K562 (cell line): ENCODE measurements around the gene LTO1. TPM values are rescaled to one million over a fixed set of nuclear protein-coding genes. Genes with fewer than 3 reads are reported as not detected.

ENCODE experiments used
- ATAC-seq: fragments of 200-7000 bp; cut with Tn5 transposase; 3 replicates; pipeline ENCODE4 v1.9.1; 2020; ENCODE audit warnings: moderate library complexity
- BruUV-seq: library from RNA; stranded (reverse); fragments of 400-500 nt; replicated peaks from 2 replicates; lab custom pipeline; 2021; lab: Mats Ljungman, UMichigan
- CTCF ChIA-PET: fragments of 300-600 bp; formaldehyde crosslinking; extraction: SDS; loops from one replicate; lab custom pipeline; 2021; ENCODE audit warnings: low intra/inter-chr PET ratio; lab: Yijun Ruan, JAX
- POLR2A ChIA-PET: fragments of 300-600, 350-650 bp; sonication (Branson Sonifier 250); formaldehyde crosslinking; extraction: SDS; loops from one replicate; lab custom pipeline; 2021; ENCODE audit warnings: antibody characterized with exemption, inconsistent platforms; lab: Yijun Ruan, JAX
- DNase-seq, 4 experiments: peaks; one replicate each; pipeline versions ENCODE4 v3.0.0 to v3.0.0-alpha.2; 2011 to 2018; ENCODE audit warnings: low spot score in 3 of 4, mixed read lengths in 3 of 4; ENCODE audit errors: extremely low read depth in 1 of 4
- FAIRE-seq: peaks from 2 replicates; lab custom pipeline; 2011; peaks lifted over from hg19 to GRCh38; lab: Jason Lieb, UNC
- H2AFZ ChIP-seq: 2 replicates; pipeline ENCODE4 v1.6.0; 2011; ENCODE audit warnings: low read depth, low read length, control low read depth, inconsistent platforms
- H3K27ac ChIP-seq: fragments of 200-600 bp; 3 replicates; pipeline ENCODE4 v1.8.0; 2011; ENCODE audit warnings: low read depth, mild to moderate bottlenecking, control low read depth, inconsistent platforms, low read length, moderate library complexity, mixed read lengths; ENCODE audit errors: extremely low read depth
- H3K27me3 ChIP-seq, 2 experiments: fragments of 300-600 bp in 1 of 2; 2 replicates in 1 of 2; 3 replicates in 1 of 2; pipeline versions ENCODE4 v1.6.0 to v1.8.0; 2011; ENCODE audit warnings: inconsistent platforms in 2 of 2, low read length in 2 of 2, mild to moderate bottlenecking in 1 of 2, mixed read lengths in 1 of 2, moderate library complexity in 1 of 2; ENCODE audit not compliant: control insufficient read depth in 2 of 2, insufficient read depth in 2 of 2
- H3K36me3 ChIP-seq: fragments of 300-600 bp; 3 replicates; pipeline ENCODE4 v1.8.0; 2011; ENCODE audit warnings: mild to moderate bottlenecking, low read length, inconsistent platforms; ENCODE audit not compliant: control insufficient read depth, insufficient read depth
- H3K4me1 ChIP-seq, 2 experiments: fragments of 200-600 bp in 1 of 2; replicated peaks in 1 of 2; 2 replicates in 1 of 2; 3 replicates in 1 of 2; pipeline versions ENCODE4 v1.5.1 to v1.8.0; 2011; ENCODE audit warnings: inconsistent platforms in 2 of 2, low read length in 2 of 2, mild to moderate bottlenecking in 1 of 2, mixed read lengths in 1 of 2, moderate library complexity in 1 of 2; ENCODE audit not compliant: control insufficient read depth in 2 of 2, insufficient read depth in 2 of 2
- H3K4me2 ChIP-seq: 2 replicates; pipeline ENCODE4 v1.6.1; 2011; ENCODE audit warnings: low read length, control low read depth, inconsistent platforms, mixed read lengths; ENCODE audit not compliant: insufficient read depth
- H3K4me3 ChIP-seq: fragments of 200-600 bp; sonication (generic), shearing (Covaris generic); 2 replicates; pipeline ENCODE4 v1.5.1; 2016; ENCODE audit warnings: control low read depth, inconsistent platforms
- H3K79me2 ChIP-seq: fragments of 200-600 bp; 3 replicates; pipeline ENCODE4 v1.8.0; 2011; ENCODE audit warnings: low read length, inconsistent platforms; ENCODE audit not compliant: control insufficient read depth, insufficient read depth
- H3K9ac ChIP-seq, 2 experiments: 2 replicates each; pipeline versions ENCODE4 v1.6.0 to v1.6.1; 2011; ENCODE audit warnings: low read depth in 2 of 2, low read length in 2 of 2, control low read depth in 1 of 2, inconsistent platforms in 1 of 2, mild to moderate bottlenecking in 1 of 2, mixed read lengths in 1 of 2; ENCODE audit not compliant: insufficient read depth in 1 of 2
- H3K9me1 ChIP-seq: one replicate; pipeline ENCODE4 v1.6.0; 2011; ENCODE audit warnings: inconsistent platforms, mild to moderate bottlenecking, low read length, moderate library complexity; ENCODE audit not compliant: control insufficient read depth, insufficient read depth
- H3K9me3 ChIP-seq: replicated peaks from 2 replicates; pipeline ENCODE4 v1.5.1; 2011; ENCODE audit warnings: low read depth, low read length, inconsistent platforms; ENCODE audit not compliant: control insufficient read depth, insufficient read depth
- H4K20me1 ChIP-seq: replicated peaks from 2 replicates; pipeline ENCODE4 v1.6.1; 2011; ENCODE audit warnings: low read length, inconsistent platforms, mixed read lengths; ENCODE audit not compliant: control insufficient read depth, insufficient read depth
- CBFA2T2 ChIP-seq: fragments of 450-650 bp; conservative IDR thresholded peaks from 2 replicates; pipeline ENCODE4 v1.6.1; 2017; ENCODE audit warnings: mild to moderate bottlenecking
- RHOXF2B ChIP-seq: fragments of 250-450 bp; sonication (Bioruptor Pico); conservative IDR thresholded peaks from 2 replicates; pipeline ENCODE4 v1.5.1; 2021
- RNF219 ChIP-seq: fragments of 250-450 bp; sonication (Bioruptor Pico); IDR thresholded peaks from 2 replicates; pipeline ENCODE4 v1.5.0; 2022; ENCODE audit warnings: mild to moderate bottlenecking
- SIX5 ChIP-seq, 2 experiments: IDR thresholded peaks; 2 replicates each; pipeline ENCODE4 v1.6.1; 2011; ENCODE audit warnings: low read length in 2 of 2, borderline replicate concordance in 1 of 2, low read depth in 1 of 2, mild to moderate bottlenecking in 1 of 2, moderate library complexity in 1 of 2; ENCODE audit not compliant: insufficient read depth in 1 of 2
- TFAM ChIP-seq: fragments of 250-450 bp; sonication (Bioruptor Pico); conservative IDR thresholded peaks from 2 replicates; pipeline ENCODE4 v1.5.0; 2021; ENCODE audit warnings: mild to moderate bottlenecking, moderate library complexity
- WGBS: fragments of 100-300 bp; shearing (Covaris generic); methylation state at CpG from one replicate; pipeline ENCODE4 v1.1.6; 2016; ENCODE audit warnings: low coverage, mixed read lengths; ENCODE audit not compliant: insufficient coverage; ENCODE audit errors: missing lambda C conversion rate; 5-methylcytosine and 5-hydroxymethylcytosine counted together
- in situ Hi-C: fragments of 300-500 bp; cut with MboI; formaldehyde crosslinking; loops from 4 replicates; pipeline ENCODE4 v1.15.0; 2018; ENCODE audit warnings: inconsistent platforms, mixed read lengths
- intact Hi-C: fragments of 100-400 bp; cut with micrococcal nuclease; formaldehyde crosslinking; loops from 2 replicates; pipeline ENCODE4 v1.14.2; 2022
- polyA plus RNA-seq, 8 experiments: library from polyadenylated mRNA; depleted of rRNA in 4 of 8; stranded (reverse) in 5 of 8; unstranded in 3 of 8; fragments of >200 nt; fragmentation: Nextera tagmentation in 2 of 8; fragmentation: Illumina TruSeq in 1 of 8; extraction: Ambion mirVana in 2 of 8; extraction: Trizol in 1 of 8; gene quantifications; 2 replicates each; pipeline versions ENCODE4 v1.2.1 to v1.2.3, GENCODE V29; 2011 to 2014; ENCODE audit warnings: inconsistent platforms in 1 of 8, missing spikeins in 1 of 8
- total RNA-seq, 7 experiments: library from RNA; depleted of rRNA in 6 of 7; stranded (reverse); fragments of >200 nt in 6 of 7; fragmentation: Illumina TruSeq in 2 of 7; extraction: Trizol in 2 of 7; gene quantifications; 2 replicates each; pipeline versions ENCODE4 v1.2.1 to v1.2.3, GENCODE V29; 2011 to 2021; ENCODE audit warnings: low replicate concordance in 1 of 7
- TF ChIP-seq, protein P1 (sequence below): fragments of 450-650 bp; formaldehyde crosslinking; IDR thresholded peaks from 2 replicates; pipeline ENCODE4 v1.4.0; 2020; ENCODE audit warnings: mild to moderate bottlenecking, moderate library complexity
- TF ChIP-seq, protein P2 (sequence below): fragments of 250-450 bp; sonication (Bioruptor Pico); IDR thresholded peaks from 2 replicates; pipeline ENCODE4 v1.5.1; 2021; ENCODE audit warnings: mild to moderate bottlenecking

LTO1 gene
- total and polyA plus RNA-seq, 9 of the 15 experiments (the other 6 are each of a cell fraction or from before 2014, with no cell fraction given) = 2.6 to 43.4 (median 19.1) TPM

DNA sequence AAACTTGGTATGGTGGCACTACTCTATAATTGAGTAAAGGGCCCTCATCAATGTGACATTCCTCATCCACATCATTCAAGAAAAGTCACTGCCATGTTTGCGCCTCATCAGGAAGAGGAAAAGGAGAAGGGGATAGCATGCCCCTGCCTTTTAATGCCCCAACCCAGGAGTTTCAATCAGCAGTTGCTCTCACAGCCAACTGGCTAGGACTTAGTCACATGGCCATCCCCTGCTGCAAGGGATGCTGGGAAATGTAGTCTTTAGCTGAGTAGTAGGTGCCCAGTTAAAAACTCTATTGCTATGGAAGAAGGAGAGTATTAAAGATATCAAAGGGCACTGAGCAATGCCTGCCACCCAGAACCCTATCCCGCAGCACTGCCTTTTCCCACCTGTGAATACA lies 45.1 kb downstream of the LTO1 start:
- Histone ChIP-seq H3K9me3 (peaks cover 4% of the 10 kb centered on the region; the same call in 1 of the 2 replicates), H3K4me3 (no peak overlapping the region), H3K4me2 (no peak overlapping the region), H2AFZ (no peak overlapping the region), H3K4me1 (peaks cover 0 to 6% of the 10 kb centered on the region in 2 experiments; a peak in 3 of 5 replicates), H3K79me2 (no peaks in the 10 kb centered on the region), H3K9me1 (no peaks in the 10 kb centered on the region), H3K27me3 (peaks cover 14 to 37% of the 10 kb centered on the region in 2 experiments), H3K36me3 (no peaks in the 10 kb centered on the region), H3K27ac (no peak overlapping the region), H4K20me1 (no peaks in the 10 kb centered on the region), H3K9ac (no peak overlapping the region)
- ChIA-PET CTCF (no interaction called here), POLR2A (interaction anchor here (0.6 kb wide), 1 partner anchor 267 kb away, joined by 3 read pairs; no protein-coding TSS in a partner anchor)
- FAIRE-seq (peak; percentile 94), DNase-seq (peak; percentile 43 to 57 (median 44)), ATAC-seq (peak; percentile 91)
- no TSS peak for BruUV-seq
- 13% methylated on average over 2 of the region's 2 CpGs for WGBS
- in situ Hi-C loops = no loop called here
- intact Hi-C loops = no loop called here
- TF ChIP-seq RHOXF2B (CRISPR knock-in tag) (no peak), SIX5 (IDR thresholded peaks at IDR 0.05; ENCODE audit: borderline replicate concordance in 1 of 2, insufficient read depth in 1 of 2, low read depth in 1 of 2, low read length in 2 of 2) (peak; percentile 68 to 71; a peak in 3 of 4 replicates), TFAM (CRISPR knock-in tag) (no peak), CBFA2T2 (peak; percentile 53), RNF219 (CRISPR knock-in tag) (no peak)
- TF ChIP-seq, protein P1, sequence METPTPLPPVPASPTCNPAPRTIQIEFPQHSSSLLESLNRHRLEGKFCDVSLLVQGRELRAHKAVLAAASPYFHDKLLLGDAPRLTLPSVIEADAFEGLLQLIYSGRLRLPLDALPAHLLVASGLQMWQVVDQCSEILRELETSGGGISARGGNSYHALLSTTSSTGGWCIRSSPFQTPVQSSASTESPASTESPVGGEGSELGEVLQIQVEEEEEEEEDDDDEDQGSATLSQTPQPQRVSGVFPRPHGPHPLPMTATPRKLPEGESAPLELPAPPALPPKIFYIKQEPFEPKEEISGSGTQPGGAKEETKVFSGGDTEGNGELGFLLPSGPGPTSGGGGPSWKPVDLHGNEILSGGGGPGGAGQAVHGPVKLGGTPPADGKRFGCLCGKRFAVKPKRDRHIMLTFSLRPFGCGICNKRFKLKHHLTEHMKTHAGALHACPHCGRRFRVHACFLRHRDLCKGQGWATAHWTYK (CRISPR knock-in tag) = no peak
- TF ChIP-seq, protein P2, sequence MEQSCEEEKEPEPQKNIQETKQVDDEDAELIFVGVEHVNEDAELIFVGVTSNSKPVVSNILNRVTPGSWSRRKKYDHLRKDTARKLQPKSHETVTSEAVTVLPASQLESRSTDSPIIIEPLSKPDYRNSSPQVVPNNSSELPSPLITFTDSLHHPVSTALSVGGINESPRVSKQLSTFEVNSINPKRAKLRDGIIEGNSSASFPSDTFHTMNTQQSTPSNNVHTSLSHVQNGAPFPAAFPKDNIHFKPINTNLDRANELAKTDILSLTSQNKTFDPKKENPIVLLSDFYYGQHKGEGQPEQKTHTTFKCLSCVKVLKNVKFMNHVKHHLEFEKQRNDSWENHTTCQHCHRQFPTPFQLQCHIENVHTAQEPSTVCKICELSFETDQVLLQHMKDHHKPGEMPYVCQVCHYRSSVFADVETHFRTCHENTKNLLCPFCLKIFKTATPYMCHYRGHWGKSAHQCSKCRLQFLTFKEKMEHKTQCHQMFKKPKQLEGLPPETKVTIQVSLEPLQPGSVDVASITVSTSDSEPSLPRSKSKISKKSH (CRISPR knock-in tag) = no peak
